CD8-positive, alpha-beta memory T cell (primary cell): Measurements from ENCODE around the gene PPIG. TPM values are rescaled to one million over a fixed set of nuclear protein-coding genes. Genes with fewer than 3 reads are reported as not detected.
"Not testable (repeated sequence)": the region's sequence is repeated elsewhere in the genome, so short reads cannot be mapped to it uniquely, and the experiment has no call there.

Experiments
- CTCF ChIA-PET: fragments of 350-600 bp; sonication (Branson Sonifier 250); formaldehyde crosslinking; loops from one replicate; lab custom pipeline; 2021; ENCODE audit warnings: antibody characterized with exemption; lab: Charles Lee
- POLR2A ChIA-PET: fragments of 350-600 bp; sonication (Branson Sonifier 250); formaldehyde crosslinking; loops from one replicate; lab custom pipeline; 2021; ENCODE audit warnings: antibody characterized with exemption; lab: Charles Lee
- DNase-seq, 5 donors: peaks; one replicate each; pipeline versions ENCODE4 v3.0.0 to v3.0.0-alpha.2; 2020 to 2022; ENCODE audit warnings: mixed read lengths in 1 of 5
- H3K27ac ChIP-seq: one replicate; pipeline ENCODE4 v1.7.0; 2013; ENCODE audit warnings: low read depth, mild to moderate bottlenecking, low read length, moderate library complexity
- H3K27me3 ChIP-seq: 2 replicates; pipeline ENCODE4 v1.7.0; 2013; ENCODE audit warnings: low read length, mild to moderate bottlenecking; ENCODE audit not compliant: insufficient read depth, poor library complexity, severe bottlenecking
- H3K36me3 ChIP-seq: 2 replicates; pipeline ENCODE4 v1.7.0; 2013; ENCODE audit warnings: mild to moderate bottlenecking, low read length, moderate library complexity; ENCODE audit not compliant: insufficient read depth
- H3K4me1 ChIP-seq: 2 replicates; pipeline ENCODE4 v1.7.0; 2013; ENCODE audit warnings: mild to moderate bottlenecking, low read length, moderate library complexity; ENCODE audit not compliant: insufficient read depth
- H3K4me3 ChIP-seq: 2 replicates; pipeline ENCODE4 v1.7.0; 2013; ENCODE audit warnings: mild to moderate bottlenecking, low read length
- H3K9me3 ChIP-seq: 2 replicates; pipeline ENCODE4 v1.7.0; 2013; ENCODE audit warnings: mild to moderate bottlenecking, low read length
- H3K27ac Mint-ChIP-seq, 8 donors: one replicate each; pipeline ENCODE4 v1.8.0; 2020 to 2021; ENCODE audit warnings: mixed read lengths in 8 of 8, mild to moderate bottlenecking in 6 of 8, inconsistent platforms in 3 of 8, moderate library complexity in 3 of 8
- H3K27me3 Mint-ChIP-seq, 2 donors: one replicate each; pipeline ENCODE4 v1.8.0; 2020 to 2021; ENCODE audit warnings: mixed read lengths in 2 of 2, mild to moderate bottlenecking in 1 of 2, moderate library complexity in 1 of 2
- H3K36me3 Mint-ChIP-seq, 3 donors: one replicate each; pipeline ENCODE4 v1.8.0; 2020 to 2021; ENCODE audit warnings: mixed read lengths in 3 of 3, inconsistent platforms in 1 of 3, mild to moderate bottlenecking in 1 of 3
- H3K4me1 Mint-ChIP-seq, 3 donors: one replicate each; pipeline ENCODE4 v1.8.0; 2020 to 2021; ENCODE audit warnings: mixed read lengths in 3 of 3, inconsistent platforms in 1 of 3, mild to moderate bottlenecking in 1 of 3
- H3K4me3 Mint-ChIP-seq, 7 donors: one replicate each; pipeline ENCODE4 v1.8.0; 2020 to 2021; ENCODE audit warnings: mixed read lengths in 7 of 7, mild to moderate bottlenecking in 6 of 7, moderate library complexity in 4 of 7, inconsistent platforms in 2 of 7
- H3K9me3 Mint-ChIP-seq, 5 donors: one replicate each; pipeline ENCODE4 v1.8.0; 2020 to 2022; ENCODE audit warnings: mixed read lengths in 5 of 5, mild to moderate bottlenecking in 3 of 5, moderate library complexity in 2 of 5, inconsistent platforms in 1 of 5
- polyA plus RNA-seq: library from polyadenylated mRNA; unstranded; fragments of 300-500 nt; fragmentation: Illumina TruSeq; gene quantifications from one replicate; pipeline ENCODE4 v1.2.3, GENCODE V29; 2021
- total RNA-seq, 2 experiments: library from RNA; stranded (reverse); gene quantifications; one replicate each; pipeline ENCODE4 v1.2.3, GENCODE V29; 2021

PPIG gene
- total and polyA plus RNA-seq, 3 experiments from 2014 or later, result 60.7 to 87.2 (median 65.7) TPM

GRCh38 chr2:169565686-169566085 lies 18.5 kb upstream of the PPIG start:
- DNase-seq, result no peak
- no peaks in the 10 kb centered on the region for H3K27me3 ChIP-seq
- H3K9me3 ChIP-seq, result no peaks in the 10 kb centered on the region
- Mint-ChIP-seq H3K9me3 (no peaks in the 10 kb centered on the region), H3K27ac (no peak overlapping the region), H3K27me3 (no peaks in the 10 kb centered on the region), H3K4me1 (peaks cover 9 to 12% (median 12%) of the 10 kb centered on the region in 3 donors), H3K36me3 (peaks cover 0 to 29% (median 8%) of the 10 kb centered on the region in 3 donors), H3K4me3 (peak overlapping the region in 1 of 7 donors; percentile 37)
- H3K27ac ChIP-seq, result no peak overlapping the region
- CTCF ChIA-PET, result no interaction called here
- no peaks in the 10 kb centered on the region for H3K4me1 ChIP-seq
- POLR2A ChIA-PET, result no interaction called here
- H3K4me3 ChIP-seq, result no peak overlapping the region
- H3K36me3 ChIP-seq, result no peaks in the 10 kb centered on the region

GRCh38 chr2:169569948-169570347 lies 14.2 kb upstream of the PPIG start:
- CTCF ChIA-PET, result no interaction called here

GRCh38 chr2:169570752-169571151 lies 13.4 kb upstream of the PPIG start:
- not testable (repeated sequence) for H3K9me3 Mint-ChIP-seq

More at GRCh38 chr2:169569948-169570347, 14.2 kb upstream of the PPIG start:
- H3K4me3 Mint-ChIP-seq, result no peak overlapping the region
- no peaks in the 10 kb centered on the region for H3K27me3 Mint-ChIP-seq
- Histone ChIP-seq H3K9me3 (no peaks in the 10 kb centered on the region), H3K36me3 (no peaks in the 10 kb centered on the region), H3K27me3 (no peaks in the 10 kb centered on the region), H3K4me3 (no peak overlapping the region), H3K4me1 (peaks cover 5% of the 10 kb centered on the region), H3K27ac (no peak overlapping the region)
- DNase-seq, result no peak
- H3K36me3 Mint-ChIP-seq, result peaks cover 0 to 29% (median 2%) of the 10 kb centered on the region in 3 donors
- H3K4me1 Mint-ChIP-seq, result peaks cover 23 to 34% (median 33%) of the 10 kb centered on the region in 3 donors
- POLR2A ChIA-PET, result no interaction called here
- H3K27ac Mint-ChIP-seq, result peak overlapping the region in 1 of 8 donors; percentile 10
- no peaks in the 10 kb centered on the region for H3K9me3 Mint-ChIP-seq

DNA sequence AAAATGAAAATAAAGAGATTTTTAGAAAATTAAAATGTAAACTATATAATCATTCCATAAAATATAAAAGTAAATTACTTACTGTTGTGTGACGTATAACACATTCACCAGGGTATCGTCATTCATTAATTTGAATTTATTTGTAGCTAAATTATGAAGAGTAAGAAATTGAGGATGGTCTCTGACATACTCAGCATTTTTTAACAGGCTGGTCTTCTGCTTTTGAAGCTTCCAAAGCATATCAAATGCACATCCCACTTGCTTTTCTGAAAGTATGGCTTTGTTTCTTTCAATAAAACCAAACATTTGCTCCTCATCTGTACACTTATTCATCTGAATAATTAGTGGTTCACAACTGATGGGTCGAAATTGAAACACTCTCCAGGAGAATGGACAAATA lies 12.6 kb upstream of the PPIG start:
- H3K36me3 ChIP-seq, result no peaks in the 10 kb centered on the region
- peaks cover 0 to 23% (median 0%) of the 10 kb centered on the region in 3 donors for H3K36me3 Mint-ChIP-seq
- no peak overlapping the region for H3K27ac ChIP-seq
- POLR2A ChIA-PET, result no interaction called here
- H3K4me3 Mint-ChIP-seq, result no peak overlapping the region
- H3K27ac Mint-ChIP-seq, result no peak overlapping the region
- H3K27me3 ChIP-seq, result no peaks in the 10 kb centered on the region
- H3K9me3 Mint-ChIP-seq, result no peaks in the 10 kb centered on the region
- CTCF ChIA-PET, result interaction anchor here (1.9 to 2.0 kb wide), 2 partner anchors 9 to 13 kb away, joined by 4 to 8 read pairs; no protein-coding TSS in a partner anchor
- H3K4me1 Mint-ChIP-seq, result peaks cover 23 to 34% (median 33%) of the 10 kb centered on the region in 3 donors
- no peak for DNase-seq
- peaks cover 5% of the 10 kb centered on the region for H3K4me1 ChIP-seq
- H3K9me3 ChIP-seq, result no peaks in the 10 kb centered on the region
- H3K27me3 Mint-ChIP-seq, result no peaks in the 10 kb centered on the region
- H3K4me3 ChIP-seq, result no peak overlapping the region

More at GRCh38 chr2:169570752-169571151, 13.4 kb upstream of the PPIG start:
- H3K36me3 ChIP-seq, H3K4me3 ChIP-seq, H3K27me3 ChIP-seq, DNase-seq, H3K9me3 ChIP-seq, H3K27ac Mint-ChIP-seq, H3K27ac ChIP-seq, POLR2A ChIA-PET, CTCF ChIA-PET, H3K27me3 Mint-ChIP-seq, H3K4me1 ChIP-seq: not testable (repeated sequence)
- Mint-ChIP-seq H3K4me3 (peak overlapping the region in 2 of 7 donors; percentile 9 to 43), H3K36me3 (peaks cover 0 to 25% (median 0%) of the 10 kb centered on the region in 3 donors), H3K4me1 (peaks cover 23 to 34% (median 33%) of the 10 kb centered on the region in 3 donors)

GRCh38 chr2:169572189-169572588 lies 12.0 kb upstream of the PPIG start:
- Mint-ChIP-seq H3K27me3 (no peaks in the 10 kb centered on the region), H3K9me3 (no peaks in the 10 kb centered on the region), H3K4me1 (peaks cover 23 to 34% (median 33%) of the 10 kb centered on the region in 3 donors), H3K27ac (no peak overlapping the region), H3K4me3 (no peak overlapping the region), H3K36me3 (peaks cover 0 to 21% (median 0%) of the 10 kb centered on the region in 3 donors)
- no peaks in the 10 kb centered on the region for H3K27me3 ChIP-seq
- ChIA-PET CTCF (interaction anchor here (0.7 to 2.0 kb wide), 3 partner anchors 9 to 356 kb away, joined by 3 to 8 read pairs (median 4); no protein-coding TSS in a partner anchor), POLR2A (interaction anchor here (1.5 kb wide), 1 partner anchor 12 kb away, joined by 9 read pairs; the partner anchor contains the start of gene PPIG)
- no peak for DNase-seq
- H3K4me3 ChIP-seq, result no peak overlapping the region
- H3K9me3 ChIP-seq, result no peaks in the 10 kb centered on the region
- peaks cover 5% of the 10 kb centered on the region for H3K4me1 ChIP-seq
- no peak overlapping the region for H3K27ac ChIP-seq
- H3K36me3 ChIP-seq, result no peaks in the 10 kb centered on the region

- peak overlapping the region; percentile 93 to 100 (median 97) for H3K4me3 Mint-ChIP-seq
- no peaks in the 10 kb centered on the region for H3K36me3 ChIP-seq
- POLR2A ChIA-PET, result interaction anchor here (0.7 to 1.5 kb wide), 4 partner anchors 10 to 226 kb away, joined by 3 to 9 read pairs (median 4); partner anchors contain the start of genes PPIG and SSB
- H3K27me3 Mint-ChIP-seq, result peaks cover 0 to 4% of the 10 kb centered on the region in 2 donors
- peak overlapping the region; percentile 80 to 99 (median 95) for H3K27ac Mint-ChIP-seq
- H3K27me3 ChIP-seq, result no peaks in the 10 kb centered on the region
- H3K9me3 Mint-ChIP-seq, result no peaks in the 10 kb centered on the region
- peaks cover 23 to 33% (median 30%) of the 10 kb centered on the region in 3 donors for H3K4me1 Mint-ChIP-seq
- peak overlapping the region; percentile 66 for H3K27ac ChIP-seq
- H3K4me3 ChIP-seq, result peak overlapping the region; percentile 78
- no peak for DNase-seq
- peaks cover 0 to 18% (median 0%) of the 10 kb centered on the region in 3 donors for H3K36me3 Mint-ChIP-seq
- no peaks in the 10 kb centered on the region for H3K9me3 ChIP-seq
- CTCF ChIA-PET, result interaction anchor here (0.7 to 2.0 kb wide), 5 partner anchors 10 to 356 kb away, joined by 3 to 8 read pairs (median 4); partner anchors contain the start of gene BBS5
- peaks cover 5% of the 10 kb centered on the region for H3K4me1 ChIP-seq
Measured at GRCh38 chr2:169572821-169573159, 11.4 kb upstream of the PPIG start.

- ChIA-PET CTCF (interaction anchor here (0.7 to 2.0 kb wide), 5 partner anchors 10 to 355 kb away, joined by 3 to 8 read pairs (median 4); partner anchors contain the start of gene BBS5), POLR2A (interaction anchor here (0.7 to 1.6 kb wide), 5 partner anchors 11 to 225 kb away, joined by 3 to 9 read pairs (median 4); partner anchors contain the start of genes PPIG and SSB)
- Histone ChIP-seq H3K27me3 (no peaks in the 10 kb centered on the region), H3K4me3 (peak within 1 kb of the TSS; percentile 78), H3K9me3 (no peaks in the 10 kb centered on the region), H3K4me1 (peaks cover 5% of the 10 kb centered on the region), H3K36me3 (no peaks in the 10 kb centered on the region), H3K27ac (peak within 1 kb of the TSS; percentile 66)
- peak; percentile 77 to 88 (median 80) for DNase-seq
- Mint-ChIP-seq H3K4me1 (peaks cover 23 to 33% (median 30%) of the 10 kb centered on the region in 3 donors), H3K4me3 (peak within 1 kb of the TSS; percentile 93 to 100 (median 97)), H3K27ac (peak within 1 kb of the TSS; percentile 80 to 99 (median 95)), H3K36me3 (peaks cover 0 to 16% (median 0%) of the 10 kb centered on the region in 3 donors), H3K27me3 (peaks cover 0 to 4% of the 10 kb centered on the region in 2 donors), H3K9me3 (no peaks in the 10 kb centered on the region)
Measured at GRCh38 chr2:169573160-169573973, 10.8 kb upstream of the PPIG start, which contains the start of gene FASTKD1. Gene FASTKD1 (minus strand): TSS chr2:169573865. CDS start chr2:169572029, 1,836 bp downstream.
